ENCODE measurements around the gene MAP2. TPM values are rescaled to one million over a fixed set of nuclear protein-coding genes. Genes with fewer than 3 reads are reported as not detected.

MAP2 gene
- total RNA-seq, 4 donors from 2014 or later = 73.8 to 211 (median 122) TPM

GRCh38 chr2:209713219-209713618 lies 289.4 kb downstream of the MAP2 start:
- TF ChIP-seq, protein P1, sequence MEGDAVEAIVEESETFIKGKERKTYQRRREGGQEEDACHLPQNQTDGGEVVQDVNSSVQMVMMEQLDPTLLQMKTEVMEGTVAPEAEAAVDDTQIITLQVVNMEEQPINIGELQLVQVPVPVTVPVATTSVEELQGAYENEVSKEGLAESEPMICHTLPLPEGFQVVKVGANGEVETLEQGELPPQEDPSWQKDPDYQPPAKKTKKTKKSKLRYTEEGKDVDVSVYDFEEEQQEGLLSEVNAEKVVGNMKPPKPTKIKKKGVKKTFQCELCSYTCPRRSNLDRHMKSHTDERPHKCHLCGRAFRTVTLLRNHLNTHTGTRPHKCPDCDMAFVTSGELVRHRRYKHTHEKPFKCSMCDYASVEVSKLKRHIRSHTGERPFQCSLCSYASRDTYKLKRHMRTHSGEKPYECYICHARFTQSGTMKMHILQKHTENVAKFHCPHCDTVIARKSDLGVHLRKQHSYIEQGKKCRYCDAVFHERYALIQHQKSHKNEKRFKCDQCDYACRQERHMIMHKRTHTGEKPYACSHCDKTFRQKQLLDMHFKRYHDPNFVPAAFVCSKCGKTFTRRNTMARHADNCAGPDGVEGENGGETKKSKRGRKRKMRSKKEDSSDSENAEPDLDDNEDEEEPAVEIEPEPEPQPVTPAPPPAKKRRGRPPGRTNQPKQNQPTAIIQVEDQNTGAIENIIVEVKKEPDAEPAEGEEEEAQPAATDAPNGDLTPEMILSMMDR (IDR thresholded peaks at IDR 0.05) = no peak
- TF ChIP-seq POLR2A (IDR thresholded peaks at IDR 0.05) = no peak
- intact Hi-C loops (cut with DNase I) = no loop called here
- DNase-seq = no peak
- Histone ChIP-seq H3K4me3 (replicated peaks in 1 of 3) (no peak overlapping the region), H3K4me1 (no peaks in the 10 kb centered on the region), H3K36me3 (peaks cover 0 to 4% of the 10 kb centered on the region in 2 donors), H3K27ac (no peak overlapping the region), H3K27me3 (no peaks in the 10 kb centered on the region), H3K9me3 (no peaks in the 10 kb centered on the region)

GRCh38 chr2:209719034-209719433 lies 295.2 kb downstream of the MAP2 start:
- no peaks in the 10 kb centered on the region for H3K9me3 ChIP-seq

GRCh38 chr2:209721497-209721896 lies 297.6 kb downstream of the MAP2 start:
- H3K4me1 ChIP-seq = no peaks in the 10 kb centered on the region
- TF ChIP-seq, protein P1 (IDR thresholded peaks at IDR 0.05) = no peak
- TF ChIP-seq POLR2A (IDR thresholded peaks at IDR 0.05) = no peak
- H3K27ac ChIP-seq = no peak overlapping the region
- no peak overlapping the region for H3K4me3 ChIP-seq (replicated peaks in 1 of 3)
- no peaks in the 10 kb centered on the region for H3K9me3 ChIP-seq
- intact Hi-C loops (cut with DNase I) = no loop called here
- no peaks in the 10 kb centered on the region for H3K27me3 ChIP-seq
- no peak for DNase-seq
- no peaks in the 10 kb centered on the region for H3K36me3 ChIP-seq

More at GRCh38 chr2:209719034-209719433, 295.2 kb downstream of the MAP2 start:
- Histone ChIP-seq H3K27me3 (no peaks in the 10 kb centered on the region), H3K27ac (no peak overlapping the region), H3K4me3 (replicated peaks in 1 of 3) (no peak overlapping the region), H3K36me3 (no peaks in the 10 kb centered on the region), H3K4me1 (no peaks in the 10 kb centered on the region)
- TF ChIP-seq POLR2A (IDR thresholded peaks at IDR 0.05) = no peak
- TF ChIP-seq, protein P1 (IDR thresholded peaks at IDR 0.05) = no peak
- no peak for DNase-seq
- WGBS, 2 donors = 79 to 85% methylated on average over 5 of the region's 5 CpGs
- intact Hi-C loops (cut with DNase I) = no loop called here

- no peak for TF ChIP-seq POLR2A (IDR thresholded peaks at IDR 0.05)
- TF ChIP-seq, protein P1 (IDR thresholded peaks at IDR 0.05) = no peak
- intact Hi-C loops (cut with DNase I) = no loop called here
- Histone ChIP-seq H3K4me3 (replicated peaks in 1 of 3) (no peak overlapping the region), H3K9me3 (no peaks in the 10 kb centered on the region), H3K36me3 (no peaks in the 10 kb centered on the region), H3K4me1 (no peaks in the 10 kb centered on the region), H3K27ac (no peak overlapping the region), H3K27me3 (no peaks in the 10 kb centered on the region)
- DNase-seq = no peak
- WGBS, 2 donors = 97 to 98% methylated on average over 2 of the region's 2 CpGs
Measured at GRCh38 chr2:209726311-209726710, 302.5 kb downstream of the MAP2 start.

DNA sequence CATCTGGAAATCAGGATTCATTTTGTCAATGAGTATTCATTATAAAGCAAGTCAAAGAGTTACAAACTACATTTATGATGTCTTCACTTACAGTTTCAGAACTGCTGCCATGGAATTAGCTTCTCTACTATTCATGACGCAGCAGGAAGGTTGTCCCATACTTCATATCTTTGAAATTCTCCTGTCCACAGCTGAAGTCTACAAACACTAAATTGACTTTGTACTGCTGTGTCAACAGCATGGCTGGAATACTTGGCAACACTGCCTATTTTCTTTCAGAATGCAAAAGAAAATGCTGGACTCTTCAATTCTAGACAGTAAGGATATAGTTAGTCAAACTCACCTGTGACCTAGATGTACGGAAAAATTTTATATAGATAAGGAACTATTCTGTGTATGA lies 303.2 kb downstream of the MAP2 start:
- intact Hi-C loops (cut with DNase I) = no loop called here
- Histone ChIP-seq H3K27ac (no peak overlapping the region), H3K4me1 (no peaks in the 10 kb centered on the region), H3K4me3 (replicated peaks in 1 of 3) (no peak overlapping the region), H3K36me3 (no peaks in the 10 kb centered on the region), H3K27me3 (no peaks in the 10 kb centered on the region), H3K9me3 (no peaks in the 10 kb centered on the region)
- no peak for TF ChIP-seq POLR2A (IDR thresholded peaks at IDR 0.05)
- TF ChIP-seq, protein P1 (IDR thresholded peaks at IDR 0.05) = no peak
- WGBS, 2 donors = 94 to 98% methylated on average over 2 of the region's 2 CpGs
- no peak for DNase-seq
